Ascending aorta (tissue), 2 donors: ENCODE results near the gene FOXL3. TPM values are rescaled to one million over a fixed set of nuclear protein-coding genes. Genes with fewer than 3 reads are reported as not detected.

Source experiments
- DNase-seq, 2 donors: peaks; one replicate each; pipeline ENCODE4 v3.0.0-alpha.2; 2019; ENCODE audit warnings: low spot score in 2 of 2
- H3K27ac ChIP-seq, 2 donors: fragments of 200-600 bp; sonication (generic); one replicate each; pipeline ENCODE4 v1.5.1; 2016 to 2017; ENCODE audit warnings: mild to moderate bottlenecking in 1 of 2
- H3K27me3 ChIP-seq: fragments of 200-600 bp; sonication (generic); one replicate; pipeline ENCODE4 v1.5.1; 2017
- H3K36me3 ChIP-seq, 2 donors: fragments of 200-600 bp; sonication (generic); one replicate each; pipeline ENCODE4 v1.5.1; 2016
- H3K4me1 ChIP-seq, 2 donors: fragments of 200-600 bp; sonication (generic); one replicate each; pipeline ENCODE4 v1.5.1; 2016 to 2017; ENCODE audit warnings: mild to moderate bottlenecking in 1 of 2
- H3K4me3 ChIP-seq, 2 donors: fragments of 200-600 bp; sonication (generic); one replicate each; pipeline ENCODE4 v1.5.1; 2016 to 2017; ENCODE audit warnings: mild to moderate bottlenecking in 1 of 2
- H3K9me3 ChIP-seq, 2 donors: fragments of 200-600 bp; sonication (generic); one replicate each; pipeline ENCODE4 v1.5.1; 2016
- intact Hi-C: fragments of 100-400 bp; cut with DNase I; formaldehyde crosslinking; loops from one replicate; pipeline ENCODE4 v1.15.1; 2023
- total RNA-seq: library from RNA; depleted of rRNA; stranded (reverse); fragments of >200 nt; gene quantifications from one replicate; pipeline ENCODE4 v1.1.0, GENCODE V29; 2016
- TF ChIP-seq, protein P1 (sequence below), 3 experiments: fragments of 200-600 bp in 2 of 3; fragments of 450-650 bp in 1 of 3; sonication (generic) in 2 of 3; IDR thresholded peaks; one replicate each; pipeline ENCODE4 v1.5.1; 2016 to 2019; ENCODE audit warnings: antibody characterized with exemption in 3 of 3, mild to moderate bottlenecking in 1 of 3, moderate library complexity in 1 of 3

The FOXL3 gene
- total RNA-seq, 1 donor from 2014 or later, result not detected

DNA sequence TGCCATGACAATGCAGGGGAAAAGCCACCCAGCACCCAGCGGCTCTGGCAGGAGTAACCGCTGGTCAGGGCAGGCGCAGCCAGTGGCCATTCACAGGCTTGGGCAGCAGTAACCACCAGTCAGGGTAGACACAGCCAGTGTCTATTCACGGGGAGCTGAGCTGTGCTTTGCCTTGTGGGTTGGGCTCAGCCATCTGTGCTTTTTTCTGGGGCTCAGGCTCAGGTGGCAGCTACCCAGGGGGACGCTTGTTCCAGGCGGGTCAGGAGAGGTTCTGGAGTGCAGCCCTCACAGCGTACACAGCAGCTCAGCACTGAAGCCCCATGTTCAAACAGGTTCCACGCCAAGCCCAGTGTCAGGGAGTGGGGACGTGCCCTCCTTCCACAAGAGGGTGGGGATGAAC, 28.5 kb downstream of the FOXL3 start:
- TF ChIP-seq, protein P1, sequence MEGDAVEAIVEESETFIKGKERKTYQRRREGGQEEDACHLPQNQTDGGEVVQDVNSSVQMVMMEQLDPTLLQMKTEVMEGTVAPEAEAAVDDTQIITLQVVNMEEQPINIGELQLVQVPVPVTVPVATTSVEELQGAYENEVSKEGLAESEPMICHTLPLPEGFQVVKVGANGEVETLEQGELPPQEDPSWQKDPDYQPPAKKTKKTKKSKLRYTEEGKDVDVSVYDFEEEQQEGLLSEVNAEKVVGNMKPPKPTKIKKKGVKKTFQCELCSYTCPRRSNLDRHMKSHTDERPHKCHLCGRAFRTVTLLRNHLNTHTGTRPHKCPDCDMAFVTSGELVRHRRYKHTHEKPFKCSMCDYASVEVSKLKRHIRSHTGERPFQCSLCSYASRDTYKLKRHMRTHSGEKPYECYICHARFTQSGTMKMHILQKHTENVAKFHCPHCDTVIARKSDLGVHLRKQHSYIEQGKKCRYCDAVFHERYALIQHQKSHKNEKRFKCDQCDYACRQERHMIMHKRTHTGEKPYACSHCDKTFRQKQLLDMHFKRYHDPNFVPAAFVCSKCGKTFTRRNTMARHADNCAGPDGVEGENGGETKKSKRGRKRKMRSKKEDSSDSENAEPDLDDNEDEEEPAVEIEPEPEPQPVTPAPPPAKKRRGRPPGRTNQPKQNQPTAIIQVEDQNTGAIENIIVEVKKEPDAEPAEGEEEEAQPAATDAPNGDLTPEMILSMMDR (IDR thresholded peaks at IDR 0.05), result no peak
- no peak overlapping the region for H3K27ac ChIP-seq
- no peaks in the 10 kb centered on the region for H3K9me3 ChIP-seq
- H3K27me3 ChIP-seq, result no peaks in the 10 kb centered on the region
- H3K4me1 ChIP-seq, result peaks cover 0 to 4% of the 10 kb centered on the region in 2 donors
- DNase-seq, result no peak
- intact Hi-C loops, result no loop called here
- H3K36me3 ChIP-seq, result no peaks in the 10 kb centered on the region
- H3K4me3 ChIP-seq, result no peak overlapping the region

DNA sequence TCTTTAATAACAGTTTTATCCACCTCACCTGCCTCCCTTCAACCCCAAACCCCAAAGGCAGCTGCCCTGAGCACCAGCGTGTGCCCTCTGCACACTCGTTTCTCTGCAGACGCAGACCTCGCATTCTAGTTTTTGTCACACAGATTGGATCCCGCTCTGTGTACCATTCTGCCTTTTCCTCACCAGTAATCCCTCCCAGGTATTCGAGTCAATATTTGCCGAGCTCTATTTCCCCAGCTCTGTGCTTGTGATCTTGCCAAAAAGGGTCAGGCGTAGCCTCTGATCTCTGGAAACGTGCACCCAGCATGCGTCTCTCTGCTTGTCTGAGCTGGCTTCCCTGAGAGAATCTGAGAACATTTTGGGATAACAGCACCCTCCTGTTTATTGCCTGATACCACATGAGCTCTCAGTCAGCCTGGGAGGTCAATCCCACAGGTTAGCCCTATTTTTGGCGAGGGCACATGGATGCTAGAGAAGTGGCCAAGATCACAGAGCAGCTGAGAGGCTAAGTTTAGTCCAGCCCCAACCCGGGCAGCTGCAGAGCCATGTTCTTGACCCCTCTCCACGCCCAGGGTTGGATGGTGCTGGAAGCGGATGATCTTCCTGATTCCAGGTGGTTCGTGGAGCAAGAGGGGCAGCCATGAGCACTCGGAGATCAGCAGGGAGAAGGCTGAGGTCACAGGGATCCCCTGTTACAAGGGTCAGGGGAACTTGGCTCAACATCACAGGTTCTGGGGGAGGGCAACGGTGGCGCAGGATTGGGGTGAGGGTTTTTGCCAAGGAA, 29.1 kb downstream of the FOXL3 start:
- intact Hi-C loops, result no loop called here
- H3K27ac ChIP-seq, result no peak overlapping the region
- no peak overlapping the region for H3K4me3 ChIP-seq
- TF ChIP-seq, protein P1 (IDR thresholded peaks at IDR 0.05), result no peak
- H3K9me3 ChIP-seq, result no peaks in the 10 kb centered on the region
- H3K4me1 ChIP-seq, result peaks cover 0 to 4% of the 10 kb centered on the region in 2 donors
- no peaks in the 10 kb centered on the region for H3K27me3 ChIP-seq
- no peak for DNase-seq
- H3K36me3 ChIP-seq, result no peaks in the 10 kb centered on the region

DNA sequence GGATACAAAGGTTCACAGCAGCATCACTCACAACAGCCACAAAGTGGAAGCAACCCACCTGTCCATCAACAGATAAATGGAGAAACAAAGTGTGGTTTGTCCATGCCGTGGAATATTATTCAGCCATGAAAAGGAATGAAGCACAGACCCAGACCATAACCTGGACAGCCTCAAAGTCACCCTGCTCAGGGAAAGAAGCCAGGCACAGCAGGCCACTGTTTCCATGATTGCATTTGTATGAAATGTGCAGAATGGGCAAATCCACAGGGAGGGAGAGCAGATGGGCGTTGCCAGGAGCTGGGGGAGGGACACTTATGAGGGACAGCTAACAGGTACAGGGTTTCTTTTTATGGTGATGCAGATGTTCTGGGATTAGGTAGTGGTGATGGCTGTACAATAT, 30.3 kb downstream of the FOXL3 start:
- no peak overlapping the region for H3K27ac ChIP-seq
- TF ChIP-seq, protein P1 (IDR thresholded peaks at IDR 0.05), result no peak
- H3K4me3 ChIP-seq, result no peak overlapping the region
- no peaks in the 10 kb centered on the region for H3K36me3 ChIP-seq
- no peak for DNase-seq
- peaks cover 0 to 4% of the 10 kb centered on the region in 2 donors for H3K4me1 ChIP-seq
- H3K27me3 ChIP-seq, result no peaks in the 10 kb centered on the region
- intact Hi-C loops, result loop anchor here (5.0 to 10.0 kb wide), 2 partner anchors 407 to 555 kb away; partner anchors contain the start of genes DNAAF5, GET4 and PRKAR1B
- H3K9me3 ChIP-seq, result no peaks in the 10 kb centered on the region

DNA sequence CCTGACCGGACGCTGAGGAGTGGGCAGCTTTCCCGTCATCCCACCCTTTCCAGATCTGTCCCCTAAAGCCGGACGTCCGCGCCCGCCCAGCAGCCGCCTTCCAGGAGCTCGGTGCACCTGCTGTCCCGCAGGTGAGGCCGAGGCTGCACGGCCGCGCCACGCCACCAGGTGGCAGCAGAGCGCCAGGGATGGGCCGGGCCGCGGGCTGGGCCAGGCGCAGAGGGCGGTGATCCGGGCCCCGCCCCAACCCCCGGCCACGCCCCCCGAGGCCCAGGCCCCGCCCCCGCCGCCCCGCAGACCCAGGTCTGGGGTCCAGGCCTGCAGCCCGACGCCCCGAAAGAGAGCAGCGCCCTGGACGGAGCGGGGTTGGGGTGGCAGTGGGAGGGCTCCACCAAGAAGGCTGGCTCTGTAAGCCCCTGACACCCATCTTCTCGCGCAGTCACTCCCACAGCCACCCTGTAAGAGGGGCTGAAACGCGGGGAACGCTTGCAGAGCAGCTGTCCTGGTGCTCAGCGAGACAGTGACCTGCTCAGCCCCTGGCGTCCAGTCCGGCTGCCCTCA, 32.2 kb downstream of the FOXL3 start:
- Histone ChIP-seq H3K9me3 (peaks cover 0 to 3% of the 10 kb centered on the region in 2 donors), H3K27me3 (no peaks in the 10 kb centered on the region), H3K36me3 (no peaks in the 10 kb centered on the region), H3K27ac (no peak overlapping the region), H3K4me3 (no peak overlapping the region), H3K4me1 (peaks cover 0 to 4% of the 10 kb centered on the region in 2 donors)
- intact Hi-C loops, result loop anchor here (1.0 to 10.0 kb wide), 3 partner anchors 405 to 553 kb away; partner anchors contain the start of genes DNAAF5, GET4 and PRKAR1B
- TF ChIP-seq, protein P1 (IDR thresholded peaks at IDR 0.05), result peak; percentile 86 to 94 (median 90)
- DNase-seq, result peak in 1 of 2 donors; percentile 83

DNA sequence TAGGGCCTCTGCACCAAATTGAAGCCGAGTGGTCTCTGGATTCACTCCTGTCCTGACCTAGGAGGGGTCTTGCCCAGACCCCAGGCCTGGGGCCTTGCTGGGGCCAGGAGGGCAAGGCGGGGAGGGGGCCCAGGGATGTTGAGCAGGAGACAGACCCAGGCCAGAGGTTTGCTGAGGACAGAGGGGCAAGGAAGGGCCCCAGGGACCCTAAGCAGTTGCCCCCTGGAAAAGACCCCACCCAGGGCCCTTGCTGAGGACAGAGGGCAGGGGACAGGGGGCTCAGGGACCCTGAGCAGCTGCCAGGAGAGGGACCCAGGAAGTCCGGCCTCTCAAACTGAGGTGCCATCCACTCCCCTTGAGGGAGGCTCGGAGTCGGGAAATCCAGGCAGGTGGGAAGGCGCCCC, 32.7 kb downstream of the FOXL3 start:
- intact Hi-C loops, result loop anchor here (1.0 to 10.0 kb wide), 3 partner anchors 405 to 552 kb away; partner anchors contain the start of genes DNAAF5, GET4 and PRKAR1B
- Histone ChIP-seq H3K4me3 (no peak overlapping the region), H3K27ac (no peak overlapping the region)

More for the DNA sequence above, 32.7 kb downstream of the FOXL3 start:
- H3K4me1 ChIP-seq, result peaks cover 0 to 4% of the 10 kb centered on the region in 2 donors
- no peaks in the 10 kb centered on the region for H3K36me3 ChIP-seq
- peaks cover 0 to 3% of the 10 kb centered on the region in 2 donors for H3K9me3 ChIP-seq
- H3K27me3 ChIP-seq, result no peaks in the 10 kb centered on the region
- DNase-seq, result no peak
- TF ChIP-seq, protein P1 (IDR thresholded peaks at IDR 0.05), result no peak
